ENCODE results near the gene DEFB112. TPM values are rescaled to one million over a fixed set of nuclear protein-coding genes. Genes with fewer than 3 reads are reported as not detected.

The DEFB112 gene
- total RNA-seq (not detected in 2 replicates), polyA plus RNA-seq (not detected in 2 replicates)

GRCh38 chr6:50049829-50050228 is at the start of gene DEFB112:
Gene DEFB112 (minus strand): TSS chr6:50049929. CDS start chr6:50049869, 60 bp downstream.
- H3K36me3 ChIP-seq (replicated peaks; ENCODE audit: insufficient read depth, low read depth), result no peaks in the 10 kb centered on the region
- no peak for DNase-seq (ENCODE audit: low spot score)
- no peaks in the 10 kb centered on the region for H3K4me1 ChIP-seq (ENCODE audit: insufficient read depth)
- H3K79me2 ChIP-seq, result no peaks in the 10 kb centered on the region
- no peaks in the 10 kb centered on the region for H3K27me3 ChIP-seq
- H3K9me2 ChIP-seq (replicated peaks; ENCODE audit: insufficient read depth), result no peaks in the 10 kb centered on the region
- H3K4me2 ChIP-seq, result no peak within 1 kb of the TSS
- H3K9me3 ChIP-seq (ENCODE audit: low read depth), result no peaks in the 10 kb centered on the region
- TF ChIP-seq EZH2 (IDR thresholded peaks at IDR 0.05; ENCODE audit: borderline replicate concordance) (no peak), EZH2phosphoT487 (IDR thresholded peaks at IDR 0.05; ENCODE audit: low read depth, severe bottlenecking, unreplicated experiment) (no peak), CTCF (IDR thresholded peaks at IDR 0.05; ENCODE audit: poor library complexity) (no peak)
- no peak within 1 kb of the TSS for H2AFZ ChIP-seq
- no peak within 1 kb of the TSS for H3K4me3 ChIP-seq
- H3K27ac ChIP-seq, result no peak within 1 kb of the TSS
- H4K20me1 ChIP-seq (ENCODE audit: insufficient read depth, poor library complexity, severe bottlenecking), result no peaks in the 10 kb centered on the region
- 84% methylated on average over 1 of the region's 1 CpG for WGBS (ENCODE audit: low lambda C conversion rate, missing lambda C conversion rate)

DNA sequence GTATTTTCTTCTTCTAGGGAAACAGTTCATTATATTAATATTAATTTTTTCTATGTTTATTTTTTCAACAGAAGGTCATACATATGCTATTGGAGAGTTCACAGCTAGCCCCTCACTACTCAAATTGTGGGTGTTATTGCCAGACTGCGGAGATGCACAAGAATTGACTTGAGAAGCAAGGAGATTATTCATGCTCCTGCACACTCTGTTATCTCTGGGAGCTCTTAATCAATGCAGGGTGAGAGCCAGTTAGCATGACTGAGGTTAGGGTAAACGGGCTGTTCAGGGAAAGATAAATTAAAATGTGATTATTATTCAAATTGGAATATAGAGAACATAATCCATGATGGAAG is 48.9 kb upstream of the DEFB112 start:
- H3K27ac ChIP-seq, result no peak overlapping the region
- no peak for DNase-seq (ENCODE audit: low spot score)
- no peaks in the 10 kb centered on the region for H3K9me3 ChIP-seq (ENCODE audit: low read depth)
- H3K27me3 ChIP-seq, result no peaks in the 10 kb centered on the region
- H3K79me2 ChIP-seq, result no peaks in the 10 kb centered on the region
- no peaks in the 10 kb centered on the region for H4K20me1 ChIP-seq (ENCODE audit: insufficient read depth, poor library complexity, severe bottlenecking)
- no peak overlapping the region for H3K4me3 ChIP-seq
- no peaks in the 10 kb centered on the region for H3K36me3 ChIP-seq (replicated peaks; ENCODE audit: insufficient read depth, low read depth)
- H3K9me2 ChIP-seq (replicated peaks; ENCODE audit: insufficient read depth), result no peaks in the 10 kb centered on the region
- H3K4me1 ChIP-seq (ENCODE audit: insufficient read depth), result no peaks in the 10 kb centered on the region
- H2AFZ ChIP-seq, result no peak overlapping the region
- H3K4me2 ChIP-seq, result no peak overlapping the region
- TF ChIP-seq EZH2 (IDR thresholded peaks at IDR 0.05; ENCODE audit: borderline replicate concordance) (no peak), CTCF (IDR thresholded peaks at IDR 0.05; ENCODE audit: poor library complexity) (no peak), EZH2phosphoT487 (IDR thresholded peaks at IDR 0.05; ENCODE audit: low read depth, severe bottlenecking, unreplicated experiment) (no peak)
- 64% methylated on average over 2 of the region's 2 CpGs for WGBS (ENCODE audit: low lambda C conversion rate, missing lambda C conversion rate)

- Histone ChIP-seq H3K4me1 (ENCODE audit: insufficient read depth) (no peaks in the 10 kb centered on the region), H3K27me3 (no peaks in the 10 kb centered on the region), H4K20me1 (ENCODE audit: insufficient read depth, poor library complexity, severe bottlenecking) (no peaks in the 10 kb centered on the region), H3K9me3 (ENCODE audit: low read depth) (no peaks in the 10 kb centered on the region), H3K9me2 (replicated peaks; ENCODE audit: insufficient read depth) (no peaks in the 10 kb centered on the region), H2AFZ (no peak overlapping the region), H3K79me2 (no peaks in the 10 kb centered on the region), H3K4me2 (no peak overlapping the region), H3K27ac (no peak overlapping the region), H3K4me3 (no peak overlapping the region), H3K36me3 (replicated peaks; ENCODE audit: insufficient read depth, low read depth) (no peaks in the 10 kb centered on the region)
- DNase-seq (ENCODE audit: low spot score), result no peak
- TF ChIP-seq CTCF (IDR thresholded peaks at IDR 0.05; ENCODE audit: poor library complexity), result no peak
- TF ChIP-seq EZH2 (IDR thresholded peaks at IDR 0.05; ENCODE audit: borderline replicate concordance), result no peak
- TF ChIP-seq EZH2phosphoT487 (IDR thresholded peaks at IDR 0.05; ENCODE audit: low read depth, severe bottlenecking, unreplicated experiment), result no peak
- 71% methylated on average over 7 of the region's 7 CpGs for WGBS (ENCODE audit: low lambda C conversion rate, missing lambda C conversion rate)
Observed at GRCh38 chr6:50097966-50098640, 48.4 kb upstream of the DEFB112 start.

Measured in hepatocyte (in vitro differentiated cells).